ENCODE data around the gene OR8U1.

DNA sequence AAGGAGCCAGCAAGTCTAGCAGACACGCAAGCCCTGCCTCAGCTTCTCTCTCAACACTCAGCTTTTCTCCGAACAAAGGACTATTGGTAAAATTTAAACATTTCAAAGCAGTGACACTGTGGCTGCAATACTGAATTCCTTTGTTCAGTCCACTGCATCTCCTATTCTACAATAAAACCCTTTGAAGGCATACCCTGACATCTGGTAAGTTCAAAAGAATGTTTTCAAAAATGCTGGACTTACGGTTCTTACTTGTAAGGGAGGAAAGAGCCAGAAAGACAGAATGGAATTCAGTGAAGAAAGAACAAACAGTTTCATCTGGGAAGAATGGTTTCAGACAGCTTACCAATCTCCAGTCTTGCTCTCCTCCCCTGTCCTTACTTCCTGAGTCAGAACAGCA, 42.3 kb upstream of the OR8U1 start:
- TF ChIP-seq EP300 (IDR thresholded peaks at IDR 0.05; ENCODE audit: borderline replicate concordance) (no peak), TAF1 (IDR thresholded peaks at IDR 0.05; ENCODE audit: low read depth) (no peak), RAD21 (IDR thresholded peaks at IDR 0.05; ENCODE audit: low read depth) (no peak), NFIC (IDR thresholded peaks at IDR 0.05) (no peak), FOXM1 (IDR thresholded peaks at IDR 0.05; ENCODE audit: borderline replicate concordance, low read depth) (no peak), CREB1 (IDR thresholded peaks at IDR 0.05; ENCODE audit: low read depth) (no peak), YY1 (IDR thresholded peaks at IDR 0.05; ENCODE audit: low read depth) (no peak), TCF12 (IDR thresholded peaks at IDR 0.05; ENCODE audit: low read depth) (no peak), CEBPB (IDR thresholded peaks at IDR 0.05) (no peak)
- TF ChIP-seq, protein P1, sequence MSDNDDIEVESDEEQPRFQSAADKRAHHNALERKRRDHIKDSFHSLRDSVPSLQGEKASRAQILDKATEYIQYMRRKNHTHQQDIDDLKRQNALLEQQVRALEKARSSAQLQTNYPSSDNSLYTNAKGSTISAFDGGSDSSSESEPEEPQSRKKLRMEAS (IDR thresholded peaks at IDR 0.05): no peak
- TF ChIP-seq, protein P2, sequence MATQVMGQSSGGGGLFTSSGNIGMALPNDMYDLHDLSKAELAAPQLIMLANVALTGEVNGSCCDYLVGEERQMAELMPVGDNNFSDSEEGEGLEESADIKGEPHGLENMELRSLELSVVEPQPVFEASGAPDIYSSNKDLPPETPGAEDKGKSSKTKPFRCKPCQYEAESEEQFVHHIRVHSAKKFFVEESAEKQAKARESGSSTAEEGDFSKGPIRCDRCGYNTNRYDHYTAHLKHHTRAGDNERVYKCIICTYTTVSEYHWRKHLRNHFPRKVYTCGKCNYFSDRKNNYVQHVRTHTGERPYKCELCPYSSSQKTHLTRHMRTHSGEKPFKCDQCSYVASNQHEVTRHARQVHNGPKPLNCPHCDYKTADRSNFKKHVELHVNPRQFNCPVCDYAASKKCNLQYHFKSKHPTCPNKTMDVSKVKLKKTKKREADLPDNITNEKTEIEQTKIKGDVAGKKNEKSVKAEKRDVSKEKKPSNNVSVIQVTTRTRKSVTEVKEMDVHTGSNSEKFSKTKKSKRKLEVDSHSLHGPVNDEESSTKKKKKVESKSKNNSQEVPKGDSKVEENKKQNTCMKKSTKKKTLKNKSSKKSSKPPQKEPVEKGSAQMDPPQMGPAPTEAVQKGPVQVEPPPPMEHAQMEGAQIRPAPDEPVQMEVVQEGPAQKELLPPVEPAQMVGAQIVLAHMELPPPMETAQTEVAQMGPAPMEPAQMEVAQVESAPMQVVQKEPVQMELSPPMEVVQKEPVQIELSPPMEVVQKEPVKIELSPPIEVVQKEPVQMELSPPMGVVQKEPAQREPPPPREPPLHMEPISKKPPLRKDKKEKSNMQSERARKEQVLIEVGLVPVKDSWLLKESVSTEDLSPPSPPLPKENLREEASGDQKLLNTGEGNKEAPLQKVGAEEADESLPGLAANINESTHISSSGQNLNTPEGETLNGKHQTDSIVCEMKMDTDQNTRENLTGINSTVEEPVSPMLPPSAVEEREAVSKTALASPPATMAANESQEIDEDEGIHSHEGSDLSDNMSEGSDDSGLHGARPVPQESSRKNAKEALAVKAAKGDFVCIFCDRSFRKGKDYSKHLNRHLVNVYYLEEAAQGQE (IDR thresholded peaks at IDR 0.05; ENCODE audit: low read depth): no peak

Data from Ishikawa (cell line).